Activated CD4-positive, alpha-beta T cell treated with anti-CD3 and anti-CD28 coated beads for 36 hours (primary cell): Measurements from ENCODE around the gene DGKH. TPM values are rescaled to one million over a fixed set of nuclear protein-coding genes. Genes with fewer than 3 reads are reported as not detected.
A peak's percentile ranks its signal among the peaks of the same experiment; 100 is the strongest.

Experiments used
- ATAC-seq: fragments of 200-7000 bp; cut with Tn5 transposase; one replicate; pipeline ENCODE4 v1.10.0; 2021; ENCODE audit warnings: mild to moderate bottlenecking, moderate library complexity
- CTCF ChIA-PET: fragments of 350-600 bp; sonication (Branson Sonifier 250); formaldehyde crosslinking; loops from one replicate; lab custom pipeline; 2021; ENCODE audit warnings: antibody characterized with exemption; lab: Charles Lee
- POLR2A ChIA-PET: fragments of 350-600 bp; sonication (Branson Sonifier 250); formaldehyde crosslinking; loops from one replicate; lab custom pipeline; 2021; ENCODE audit warnings: antibody characterized with exemption, inconsistent platforms; lab: Charles Lee
- DNase-seq: peaks from one replicate; pipeline ENCODE4 v3.0.0-alpha.2; 2020
- H3K27ac Mint-ChIP-seq: one replicate; pipeline ENCODE4 v1.8.0; 2021; ENCODE audit warnings: mixed read lengths
- H3K27me3 Mint-ChIP-seq: one replicate; pipeline ENCODE4 v1.8.0; 2021; ENCODE audit warnings: mixed read lengths
- H3K36me3 Mint-ChIP-seq: one replicate; pipeline ENCODE4 v1.8.0; 2021; ENCODE audit warnings: low read depth, mixed read lengths
- H3K4me1 Mint-ChIP-seq: one replicate; pipeline ENCODE4 v1.8.0; 2021; ENCODE audit warnings: mixed read lengths
- H3K4me3 Mint-ChIP-seq: one replicate; pipeline ENCODE4 v1.8.0; 2021; ENCODE audit warnings: mild to moderate bottlenecking, moderate library complexity, mixed read lengths
- H3K9me3 Mint-ChIP-seq: one replicate; pipeline ENCODE4 v1.8.0; 2021; ENCODE audit warnings: low read depth, mixed read lengths
- intact Hi-C, 2 experiments: fragments of 100-400 bp; cut with DNase I in 1 of 2; cut with micrococcal nuclease in 1 of 2; formaldehyde crosslinking; loops; one replicate each; pipeline versions ENCODE4 v1.14.2 to v1.15.1; 2022 to 2024; cut with DNase I, micrococcal nuclease
- total RNA-seq, 2 experiments: library from RNA; stranded (reverse); gene quantifications; one replicate each; pipeline ENCODE4 v1.2.3, GENCODE V29; 2021

The DGKH gene
- total RNA-seq, 2 experiments from 2014 or later = 15.2 to 16.2 TPM

GRCh38 chr13:42022336-42022735, 26.1 kb upstream of the DGKH start:
- no peak for DNase-seq
- Mint-ChIP-seq H3K27ac (no peak overlapping the region), H3K27me3 (peaks cover 1% of the 10 kb centered on the region), H3K9me3 (no peaks in the 10 kb centered on the region), H3K4me1 (no peaks in the 10 kb centered on the region), H3K4me3 (no peak overlapping the region), H3K36me3 (no peaks in the 10 kb centered on the region)
- no peak for ATAC-seq
- intact Hi-C loops = no loop called here
- ChIA-PET POLR2A (no interaction called here), CTCF (no interaction called here)

GRCh38 chr13:42022796-42023493, 25.5 kb upstream of the DGKH start:
- H3K4me1 Mint-ChIP-seq = no peaks in the 10 kb centered on the region
- no peak overlapping the region for H3K4me3 Mint-ChIP-seq
- no peaks in the 10 kb centered on the region for H3K9me3 Mint-ChIP-seq
- peaks cover 1% of the 10 kb centered on the region for H3K27me3 Mint-ChIP-seq
- ChIA-PET POLR2A (no interaction called here), CTCF (interaction anchor here (0.8 kb wide), 1 partner anchor 1863 kb away, joined by 5 read pairs; no protein-coding TSS in a partner anchor)
- H3K27ac Mint-ChIP-seq = no peak overlapping the region
- ATAC-seq (no peak), DNase-seq (no peak)
- intact Hi-C loops = no loop called here
- no peaks in the 10 kb centered on the region for H3K36me3 Mint-ChIP-seq

DNA sequence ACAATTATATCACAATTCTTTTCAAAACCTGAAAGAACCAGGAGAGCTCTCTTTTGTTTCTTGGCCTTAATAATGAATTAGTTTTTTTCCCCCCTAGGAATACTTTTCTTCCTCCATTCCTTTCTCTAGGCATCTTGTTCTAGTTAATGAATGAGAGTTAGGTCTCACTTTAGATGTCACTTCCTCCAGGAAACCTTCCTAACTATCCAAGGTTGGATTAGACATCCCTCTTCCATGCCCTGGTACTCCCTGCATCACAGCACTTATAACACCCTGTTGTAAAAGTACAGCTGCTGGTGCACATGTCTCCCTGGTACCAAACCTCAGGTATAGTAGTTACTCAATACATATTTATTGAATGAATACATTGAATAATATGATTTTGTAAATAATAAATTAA, 21.2 kb upstream of the DGKH start:
- Mint-ChIP-seq H3K9me3 (no peaks in the 10 kb centered on the region), H3K4me3 (no peak overlapping the region), H3K27me3 (peaks cover 1% of the 10 kb centered on the region), H3K27ac (no peak overlapping the region), H3K4me1 (no peaks in the 10 kb centered on the region), H3K36me3 (no peaks in the 10 kb centered on the region)
- DNase-seq = no peak
- intact Hi-C loops = no loop called here
- no peak for ATAC-seq
- ChIA-PET POLR2A (no interaction called here), CTCF (interaction anchor here (0.6 to 0.8 kb wide), 3 partner anchors 8 to 272 kb away, joined by 3 to 6 read pairs (median 4); no protein-coding TSS in a partner anchor)

DNA sequence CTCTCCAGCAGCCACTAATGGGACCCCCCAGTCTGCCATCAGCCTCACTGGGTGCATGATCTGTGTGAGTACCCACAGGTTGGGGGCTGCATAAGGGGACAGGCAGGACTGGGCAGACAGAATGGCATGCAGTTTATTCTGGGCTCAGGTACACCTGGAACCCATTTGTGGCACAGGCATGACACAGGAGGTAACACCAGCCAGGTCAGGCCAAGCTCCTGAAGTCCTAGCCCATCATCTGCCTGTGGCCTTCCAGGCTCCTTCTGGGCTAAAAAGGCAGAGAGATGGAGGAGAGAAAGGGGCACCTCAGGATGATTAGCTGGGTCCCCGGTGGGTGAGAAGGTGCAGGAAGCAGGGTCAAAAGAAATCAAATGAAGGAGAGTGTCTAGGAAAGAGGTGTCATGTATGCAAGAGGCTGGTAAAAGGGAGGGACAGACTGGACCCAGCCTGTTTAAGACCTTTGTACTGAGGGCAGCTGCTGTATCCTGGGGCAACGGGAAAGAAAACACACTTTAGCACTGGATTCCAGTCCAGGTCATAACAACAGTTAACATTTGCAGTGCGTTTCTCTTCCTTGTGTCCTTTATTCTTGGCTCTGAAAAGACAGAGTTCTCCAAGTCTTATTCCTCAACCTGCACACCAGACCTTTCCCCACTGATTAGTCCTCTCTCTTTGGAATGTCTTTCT, 20.2 kb upstream of the DGKH start:
- CTCF ChIA-PET = interaction anchor here (0.9 to 1.2 kb wide), 2 partner anchors 28 to 53 kb away, joined by 3 read pairs; no protein-coding TSS in a partner anchor
- no peaks in the 10 kb centered on the region for H3K9me3 Mint-ChIP-seq
- H3K36me3 Mint-ChIP-seq = no peaks in the 10 kb centered on the region

DNA sequence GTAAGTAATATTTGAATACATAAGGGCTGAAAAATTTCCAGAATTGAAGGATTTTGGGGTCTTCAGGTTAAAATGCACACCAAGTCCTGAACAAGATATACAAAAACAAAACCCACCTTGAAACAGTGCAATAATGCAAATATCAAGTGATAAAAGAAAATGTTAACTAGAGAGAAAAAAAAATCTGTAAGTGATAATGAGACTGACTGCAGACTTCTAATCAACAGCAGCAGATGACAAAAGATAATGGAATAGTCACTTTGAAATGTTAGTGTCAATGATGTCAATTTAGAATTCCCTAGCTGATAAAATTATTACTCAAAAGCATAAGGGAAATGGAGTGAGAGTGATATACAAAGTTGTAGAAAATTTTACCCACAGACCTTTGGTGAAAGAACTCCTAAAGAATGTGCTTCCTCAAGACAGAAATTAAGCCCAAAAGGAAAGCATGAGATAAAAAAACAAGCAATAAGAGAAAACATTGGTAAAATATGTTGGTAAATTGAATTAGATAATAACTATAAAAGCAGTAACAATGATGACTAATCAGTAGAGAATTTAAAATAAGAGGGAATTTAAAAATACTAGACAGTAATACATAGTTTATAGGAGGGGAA, 12.4 kb upstream of the DGKH start:
- Mint-ChIP-seq H3K4me1 (peaks cover 14% of the 10 kb centered on the region), H3K36me3 (no peaks in the 10 kb centered on the region), H3K27ac (no peak overlapping the region), H3K4me3 (no peak overlapping the region), H3K27me3 (peaks cover 5% of the 10 kb centered on the region), H3K9me3 (peaks cover 4% of the 10 kb centered on the region)
- DNase-seq = no peak
- POLR2A ChIA-PET = no interaction called here
- intact Hi-C loops = no loop called here
- CTCF ChIA-PET = interaction anchor here (0.9 kb wide), 1 partner anchor 9 kb away, joined by 4 read pairs; no protein-coding TSS in a partner anchor
- ATAC-seq = no peak

More for the DNA sequence above, 20.2 kb upstream of the DGKH start:
- intact Hi-C loops = no loop called here
- H3K4me3 Mint-ChIP-seq = no peak overlapping the region
- H3K4me1 Mint-ChIP-seq = no peaks in the 10 kb centered on the region
- POLR2A ChIA-PET = no interaction called here
- H3K27me3 Mint-ChIP-seq = peaks cover 1% of the 10 kb centered on the region
- DNase-seq (no peak), ATAC-seq (no peak)
- H3K27ac Mint-ChIP-seq = no peak overlapping the region

GRCh38 chr13:42036711-42037110, 11.7 kb upstream of the DGKH start:
- intact Hi-C loops = no loop called here
- peaks cover 5% of the 10 kb centered on the region for H3K27me3 Mint-ChIP-seq
- no peak for DNase-seq
- H3K4me3 Mint-ChIP-seq = no peak overlapping the region
- POLR2A ChIA-PET = no interaction called here
- no peak for ATAC-seq
- H3K36me3 Mint-ChIP-seq = peaks cover 3% of the 10 kb centered on the region
- peaks cover 4% of the 10 kb centered on the region for H3K9me3 Mint-ChIP-seq
- H3K27ac Mint-ChIP-seq = no peak overlapping the region
- CTCF ChIA-PET = interaction anchor here (0.9 kb wide), 1 partner anchor 55 kb away, joined by 3 read pairs; no protein-coding TSS in a partner anchor
- peaks cover 19% of the 10 kb centered on the region for H3K4me1 Mint-ChIP-seq

- CTCF ChIA-PET = interaction anchor here (0.6 to 0.7 kb wide), 2 partner anchors 135 to 170 kb away, joined by 3 to 4 read pairs; no protein-coding TSS in a partner anchor
- Mint-ChIP-seq H3K4me1 (peaks cover 23% of the 10 kb centered on the region), H3K27me3 (peaks cover 5% of the 10 kb centered on the region), H3K36me3 (peaks cover 16% of the 10 kb centered on the region), H3K27ac (no peak overlapping the region), H3K9me3 (peaks cover 4% of the 10 kb centered on the region), H3K4me3 (peak overlapping the region; percentile 74)
- intact Hi-C loops = no loop called here
- POLR2A ChIA-PET = no interaction called here
- DNase-seq (no peak), ATAC-seq (no peak)
These were observed 9.6 kb upstream of the DGKH start for GRCh38 chr13:42038661-42039456.

DNA sequence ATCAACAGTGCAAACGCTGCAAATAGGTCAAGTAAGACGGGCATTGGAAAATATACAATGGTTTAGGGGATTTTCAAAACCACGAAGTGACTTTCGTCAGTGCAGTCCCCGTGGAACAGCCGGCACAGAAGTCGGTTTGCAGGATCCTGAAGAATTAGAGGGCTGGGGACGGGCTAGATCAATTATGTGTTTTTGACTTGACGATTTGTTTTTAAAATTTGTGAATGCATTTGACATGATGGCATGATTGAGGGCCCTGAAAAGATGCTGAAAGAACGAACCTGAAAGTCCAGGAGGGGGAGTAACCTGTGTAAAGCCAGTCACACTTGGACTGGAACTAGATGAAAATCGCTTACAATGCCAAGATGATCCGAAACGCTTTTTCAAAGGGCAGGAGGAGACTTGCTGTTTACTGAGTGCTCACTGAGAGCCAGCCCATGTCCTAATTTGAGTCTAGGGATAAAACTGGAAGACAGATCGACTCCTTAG, 8.9 kb upstream of the DGKH start:
- intact Hi-C loops = no loop called here
- peaks cover 5% of the 10 kb centered on the region for H3K27me3 Mint-ChIP-seq
- ATAC-seq = peak; percentile 7
- peaks cover 17% of the 10 kb centered on the region for H3K36me3 Mint-ChIP-seq
- H3K9me3 Mint-ChIP-seq = peaks cover 4% of the 10 kb centered on the region
- DNase-seq = no peak
- H3K4me1 Mint-ChIP-seq = peaks cover 23% of the 10 kb centered on the region
- POLR2A ChIA-PET = no interaction called here
- CTCF ChIA-PET = interaction anchor here (0.7 kb wide), 1 partner anchor 135 kb away, joined by 3 read pairs; no protein-coding TSS in a partner anchor
- peak overlapping the region; percentile 74 for H3K4me3 Mint-ChIP-seq
- H3K27ac Mint-ChIP-seq = peak overlapping the region; percentile 76

DNA sequence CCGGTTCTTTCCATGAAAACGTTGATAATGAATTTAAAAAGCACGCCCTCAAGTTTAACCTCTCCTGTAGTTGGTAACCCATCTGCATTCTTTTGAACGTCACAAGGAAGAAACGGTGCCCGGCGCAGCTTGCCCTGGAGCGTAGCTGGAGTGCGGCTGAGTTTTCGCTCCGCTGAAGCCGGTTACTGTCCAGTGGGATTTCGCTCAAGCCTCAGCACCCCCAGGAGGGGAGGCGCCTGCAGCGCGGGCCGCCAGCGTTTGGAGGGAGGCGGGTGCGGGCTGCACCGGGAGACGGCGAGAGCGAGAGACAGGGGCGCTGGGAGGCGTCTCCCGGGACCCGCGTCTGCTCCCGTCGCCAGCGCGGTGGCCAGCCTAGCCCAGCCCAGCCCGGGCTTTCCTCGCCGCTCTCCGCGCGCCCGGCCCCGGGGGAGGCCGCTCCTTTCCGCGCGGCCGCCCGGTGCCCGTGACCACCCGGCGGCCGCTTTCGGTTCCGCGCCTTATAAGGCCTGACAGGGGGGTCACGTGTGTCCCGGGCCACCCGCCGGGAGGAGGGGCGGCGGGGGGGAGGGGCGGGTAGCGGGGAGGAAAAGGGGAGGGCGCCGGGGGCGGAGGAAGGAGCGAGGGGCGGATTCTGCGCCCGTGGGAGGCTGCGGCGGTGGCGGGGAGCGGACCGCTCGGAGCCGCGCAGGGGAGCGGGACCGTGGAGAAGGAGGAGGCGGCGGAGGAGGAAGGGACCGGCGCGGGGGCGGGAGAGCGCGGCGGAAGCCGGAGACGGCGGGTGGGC, 8.3 kb upstream of the DGKH start:
- ATAC-seq (peak; percentile 77), DNase-seq (peak; percentile 92)
- POLR2A ChIA-PET = no interaction called here

DNA sequence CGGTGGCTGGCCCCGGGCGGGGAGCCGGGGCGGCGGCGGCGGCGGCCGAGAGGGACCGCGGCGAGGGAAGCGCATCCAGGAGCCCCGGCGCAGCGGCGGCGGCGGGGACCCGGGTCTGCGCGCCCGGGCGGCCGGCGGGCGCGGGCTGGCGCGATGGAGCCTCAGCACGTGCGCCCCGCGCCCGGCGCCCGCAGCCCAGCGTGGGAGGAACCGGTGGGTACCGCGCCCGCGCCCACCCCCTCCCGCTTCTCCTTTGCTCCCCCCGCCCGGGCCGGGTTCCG, 7.8 kb upstream of the DGKH start:
- no peak for DNase-seq
- no peak overlapping the region for H3K27ac Mint-ChIP-seq
- peak overlapping the region; percentile 84 for H3K4me3 Mint-ChIP-seq
- H3K9me3 Mint-ChIP-seq = peaks cover 3% of the 10 kb centered on the region
- peaks cover 24% of the 10 kb centered on the region for H3K4me1 Mint-ChIP-seq
- intact Hi-C loops = loop anchor here (1.0 to 10.0 kb wide), 13 partner anchors 8 to 1266 kb away; partner anchors contain the start of genes AKAP11 (in 1 of the 2), DGKH (in 1 of the 2), KBTBD6 (in 1 of the 2) and MRPS31 (in 1 of the 2)
- CTCF ChIA-PET = no interaction called here
- POLR2A ChIA-PET = interaction anchor here (0.5 to 0.6 kb wide), 2 partner anchors 98 to 211 kb away, joined by 3 to 6 read pairs; no protein-coding TSS in a partner anchor
- peaks cover 17% of the 10 kb centered on the region for H3K36me3 Mint-ChIP-seq
- ATAC-seq = no peak
- H3K27me3 Mint-ChIP-seq = peaks cover 5% of the 10 kb centered on the region

More for the DNA sequence above, 8.3 kb upstream of the DGKH start:
- Mint-ChIP-seq H3K36me3 (peaks cover 17% of the 10 kb centered on the region), H3K27ac (peak overlapping the region; percentile 76), H3K27me3 (peaks cover 5% of the 10 kb centered on the region), H3K4me3 (peak overlapping the region; percentile 74), H3K4me1 (peaks cover 23% of the 10 kb centered on the region), H3K9me3 (peaks cover 4% of the 10 kb centered on the region)
- CTCF ChIA-PET = no interaction called here
- intact Hi-C loops = loop anchor here (1.0 to 10.0 kb wide), 13 partner anchors 8 to 1265 kb away; partner anchors contain the start of genes AKAP11 (in 1 of the 2), DGKH (in 1 of the 2), KBTBD6 (in 1 of the 2) and MRPS31 (in 1 of the 2)
